ENCODE measurements around the gene WASHC4.
A peak's percentile ranks its signal among the peaks of the same experiment; 100 is the strongest.
"Not testable (repeated sequence)": the region's sequence is repeated elsewhere in the genome, so short reads cannot be mapped to it uniquely, and the experiment has no call there.

The WASHC4 gene

DNA sequence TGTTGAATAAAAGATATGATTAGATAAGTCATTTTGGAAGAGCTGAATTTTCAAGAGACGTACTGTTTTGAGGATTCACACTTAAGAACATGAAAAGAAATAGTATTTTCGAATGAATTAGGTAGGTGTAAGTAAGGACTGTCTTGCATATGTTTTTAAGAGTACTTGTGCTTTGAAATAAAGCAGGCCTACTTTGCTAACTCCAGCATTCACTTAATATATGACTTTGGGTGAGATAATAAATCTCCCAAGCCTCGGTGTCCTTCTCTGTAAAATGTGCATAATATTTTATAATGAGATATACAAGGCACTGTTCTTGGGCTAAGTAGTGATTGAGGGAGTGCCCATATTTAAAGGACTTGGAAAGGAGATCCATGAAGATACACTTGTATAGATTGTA lies 54.6 kb downstream of the WASHC4 start:
- DNase-seq (ENCODE audit: low spot score): no peak

DNA sequence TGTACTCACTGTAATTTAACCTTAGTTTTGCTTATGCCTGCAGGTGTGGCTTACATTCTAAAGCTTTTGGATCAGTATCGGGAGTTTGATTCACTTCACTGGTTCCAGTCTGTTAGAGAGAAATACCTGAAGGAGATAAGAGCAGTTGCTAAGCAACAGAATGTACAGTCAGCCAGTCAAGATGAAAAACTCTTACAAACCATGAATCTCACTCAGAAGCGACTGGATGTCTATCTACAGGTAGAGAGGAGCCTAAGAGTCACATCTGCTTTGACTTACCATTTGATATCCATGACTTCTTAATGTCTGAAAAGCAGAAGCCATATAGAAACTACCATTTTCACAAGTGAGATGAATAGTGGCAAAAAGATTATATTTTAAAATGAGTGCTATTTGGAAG lies 56.5 kb downstream of the WASHC4 start:
- no peak for DNase-seq (ENCODE audit: low spot score)

DNA sequence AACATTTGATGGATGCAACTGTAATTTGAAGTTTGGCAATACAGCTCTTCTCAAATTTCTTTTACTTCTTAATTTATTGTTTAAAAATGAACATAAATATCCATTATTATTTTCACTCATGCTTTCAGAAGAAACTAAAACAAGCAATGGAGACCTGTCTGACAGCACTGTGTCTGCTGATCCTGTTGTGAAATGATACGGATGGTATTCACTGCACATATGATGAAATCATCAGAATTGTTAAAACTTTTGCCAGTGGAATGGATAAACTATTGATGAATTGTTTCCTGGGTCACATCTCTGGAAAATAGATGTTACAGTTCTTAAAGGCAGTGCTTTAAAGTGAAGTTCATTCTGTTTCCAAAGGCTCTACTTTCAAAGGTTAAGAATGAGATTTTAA lies 59.2 kb downstream of the WASHC4 start:
- no peak for DNase-seq (ENCODE audit: low spot score)

DNA sequence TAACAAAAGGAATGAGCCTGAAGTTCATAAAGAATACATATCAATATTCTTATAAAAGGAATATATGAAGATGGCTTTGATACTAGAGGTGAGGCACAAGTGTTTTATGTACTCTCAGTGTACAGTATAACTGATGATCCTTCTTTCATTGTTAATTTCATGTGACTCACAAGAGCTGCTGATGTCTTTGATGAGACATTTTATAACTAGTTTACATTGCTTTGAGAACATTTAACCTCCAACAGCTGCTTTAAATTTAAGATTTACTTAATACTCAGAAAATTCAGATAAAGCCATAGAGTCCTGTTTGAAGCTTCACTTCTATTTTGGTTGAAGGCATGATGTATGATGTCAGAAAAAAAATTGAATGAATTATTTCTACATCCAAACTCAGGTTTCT lies 59.8 kb downstream of the WASHC4 start:
- no peak for DNase-seq (ENCODE audit: low spot score)

DNA sequence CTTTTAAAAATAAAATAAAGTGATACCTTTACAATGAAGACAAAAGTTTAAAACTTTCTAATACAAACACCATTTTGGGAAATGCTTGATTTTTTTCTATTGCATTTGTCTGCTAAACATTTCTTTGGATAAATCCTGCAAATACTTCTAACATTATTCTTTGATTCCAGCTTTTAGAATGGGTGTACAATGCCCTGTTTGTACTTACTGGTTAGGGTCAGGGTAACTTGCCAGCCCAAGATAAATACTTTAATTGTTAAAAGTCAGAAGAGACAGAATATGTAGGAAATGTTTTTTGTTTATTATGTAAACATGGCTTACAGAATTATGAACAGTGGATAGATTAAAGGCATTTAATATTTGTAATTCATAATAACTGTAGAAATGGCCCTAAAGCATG lies 60.5 kb downstream of the WASHC4 start:
- peak; percentile 17 for DNase-seq (ENCODE audit: low spot score)

DNA sequence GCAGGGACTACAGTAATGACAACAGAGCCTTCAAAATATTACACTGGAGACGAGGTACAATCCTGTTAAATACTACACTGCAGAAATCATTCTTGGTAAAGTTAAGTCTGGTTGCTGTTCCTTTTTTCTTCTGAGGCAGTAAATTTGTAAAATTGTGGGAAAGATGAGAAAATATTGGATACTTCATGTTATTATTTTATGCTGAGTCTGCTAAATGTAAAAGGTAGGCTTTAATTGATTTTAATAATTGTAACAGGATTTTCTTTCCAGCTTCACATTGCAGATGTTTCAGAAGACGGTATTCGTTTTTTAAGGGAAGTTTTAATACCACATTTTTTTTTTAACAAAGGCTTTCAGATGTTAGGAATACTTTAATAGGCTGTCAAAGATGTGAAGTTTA lies 62.6 kb downstream of the WASHC4 start:
- DNase-seq (ENCODE audit: low spot score): no peak

DNA sequence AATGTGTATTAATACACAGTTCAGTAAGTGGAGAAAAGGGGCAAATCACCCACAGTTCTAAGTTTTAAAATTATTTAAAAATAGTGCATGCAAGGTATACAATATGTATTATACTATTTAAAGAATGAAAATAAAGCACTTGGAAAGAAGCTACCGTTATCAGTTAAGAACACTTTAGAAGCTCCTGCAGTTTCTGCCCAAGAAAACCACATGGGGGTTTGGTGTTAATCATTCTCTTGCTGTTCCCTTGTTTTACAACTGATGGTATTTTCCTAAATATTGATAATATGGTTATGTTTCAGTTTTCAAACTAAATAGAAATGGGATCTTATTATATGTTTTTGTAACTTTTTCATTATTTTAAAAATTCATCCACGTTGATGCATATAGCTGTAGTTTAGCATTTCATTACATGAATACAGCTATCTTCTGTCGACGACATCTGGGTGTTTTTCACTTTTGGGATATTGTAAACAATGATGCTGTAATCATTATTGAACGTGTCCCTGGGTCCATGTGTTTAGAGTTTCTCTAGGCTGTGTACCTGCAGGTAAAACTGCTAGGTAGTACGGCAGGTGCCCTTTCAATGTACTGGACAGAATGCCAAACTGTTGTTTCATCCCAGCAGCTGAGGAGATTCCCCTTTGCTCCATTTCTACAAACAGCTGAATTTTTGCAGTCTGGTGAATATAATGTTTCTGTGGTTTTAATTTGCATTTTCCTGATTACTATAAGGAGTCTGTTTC lies 64.3 kb downstream of the WASHC4 start:
- DNase-seq (ENCODE audit: low spot score): no peak

DNA sequence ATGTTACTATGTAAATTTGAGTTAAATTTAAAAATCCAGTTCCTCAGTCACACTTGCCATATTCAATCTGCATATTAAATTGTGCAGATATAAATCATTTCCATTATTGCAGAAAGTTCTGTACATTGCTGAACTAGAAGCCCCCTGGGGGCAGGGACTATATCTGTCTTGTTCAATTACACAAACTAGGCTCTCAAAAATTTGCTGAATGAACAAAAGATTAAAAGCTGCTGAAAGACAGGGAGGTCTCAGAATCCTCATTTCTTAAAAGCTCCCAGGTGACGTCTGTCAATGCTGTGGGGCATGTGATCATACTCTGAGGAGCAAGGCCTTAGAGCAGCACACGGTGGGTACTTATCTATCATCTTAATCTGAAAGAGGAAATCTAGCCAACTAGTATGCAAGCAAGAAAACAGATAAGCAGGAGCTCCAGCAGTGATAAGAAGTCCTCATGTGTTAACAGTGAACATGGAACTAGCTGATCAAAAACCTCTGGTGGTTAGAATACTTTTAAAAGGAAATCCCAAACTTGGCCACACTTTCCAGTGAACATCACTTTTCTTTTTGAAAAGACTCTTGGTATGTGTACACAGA lies 68.0 kb downstream of the WASHC4 start:
- no peak for DNase-seq (ENCODE audit: low spot score)

DNA sequence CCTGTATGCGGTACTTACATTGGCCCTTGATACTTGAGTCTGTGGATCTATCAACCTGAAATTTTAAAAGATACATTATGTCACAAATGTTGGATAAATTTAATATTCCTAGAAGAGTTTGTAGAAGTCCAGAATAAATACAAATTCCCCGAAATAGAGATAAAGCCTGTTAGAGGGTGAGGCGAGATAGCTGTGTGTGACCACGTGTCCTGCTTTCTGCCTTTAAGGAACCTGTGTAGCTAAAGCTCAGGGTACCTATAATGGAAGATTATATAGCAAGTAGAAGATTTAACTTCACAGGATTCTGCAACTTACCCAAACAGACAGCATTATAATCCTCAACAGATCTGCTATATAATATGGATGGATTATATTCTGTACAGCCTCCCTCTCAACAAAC lies 69.7 kb downstream of the WASHC4 start:
- DNase-seq (ENCODE audit: low spot score): no peak

DNA sequence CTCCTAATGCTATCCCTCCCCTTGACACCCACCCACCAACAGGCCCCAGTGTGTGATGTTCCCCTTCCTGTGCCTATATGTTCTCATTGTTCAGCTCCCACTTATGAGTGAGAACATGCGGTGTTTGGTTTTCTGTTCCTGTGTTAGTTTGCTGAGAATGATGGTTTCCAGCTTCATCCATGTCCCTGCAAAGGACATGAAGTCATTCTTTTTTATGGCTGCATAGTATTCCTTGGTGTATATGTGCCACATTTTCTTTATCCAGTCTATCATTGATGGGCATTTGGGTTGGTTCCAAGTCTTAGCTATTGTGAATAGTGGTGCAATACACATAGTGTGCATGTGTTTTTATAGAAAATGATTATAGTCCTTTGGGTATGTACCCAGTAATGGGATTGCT lies 71.6 kb downstream of the WASHC4 start:
- not testable (repeated sequence) for DNase-seq (ENCODE audit: low spot score)

DNA sequence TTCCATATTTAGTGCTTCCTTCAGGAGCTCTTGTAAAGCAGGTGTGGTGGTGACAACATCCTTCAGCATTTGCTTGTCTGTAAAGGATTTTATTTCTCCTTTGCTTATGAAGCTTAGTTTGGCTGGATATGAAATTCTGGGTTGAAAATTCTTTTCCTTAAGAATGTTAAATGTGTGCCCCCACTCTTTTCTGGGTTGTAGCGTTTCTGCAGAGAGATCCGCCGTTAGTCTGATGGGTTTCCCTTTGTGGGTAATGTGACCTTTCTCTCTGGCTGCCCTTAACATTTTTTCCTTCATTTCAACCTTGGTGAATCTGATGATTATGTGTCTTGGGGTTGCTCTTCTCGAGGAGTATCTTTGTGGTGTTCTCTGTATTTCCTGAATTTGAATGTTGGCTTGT lies 75.9 kb downstream of the WASHC4 start:
- DNase-seq (ENCODE audit: low spot score): not testable (repeated sequence)

DNA sequence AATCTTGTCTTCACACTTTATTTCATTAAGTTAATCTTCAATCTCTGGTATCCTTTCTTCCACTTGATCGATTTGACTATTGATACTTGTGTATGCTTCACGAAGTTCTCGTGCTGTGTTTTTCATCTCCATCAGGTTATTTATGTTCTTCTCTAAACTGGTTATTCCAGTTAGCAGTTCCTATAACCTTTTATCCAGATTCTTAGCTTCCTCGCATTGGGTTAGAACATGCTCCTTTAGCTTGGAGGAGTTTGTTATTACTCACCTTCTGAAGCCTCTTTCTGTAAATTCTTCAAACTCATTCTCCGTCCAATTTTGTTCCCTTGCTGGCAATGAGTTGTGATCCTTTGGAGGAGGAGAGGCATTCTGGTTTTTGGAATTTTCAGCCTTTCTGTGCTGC lies 76.4 kb downstream of the WASHC4 start:
- DNase-seq (ENCODE audit: low spot score): not testable (repeated sequence)

DNA sequence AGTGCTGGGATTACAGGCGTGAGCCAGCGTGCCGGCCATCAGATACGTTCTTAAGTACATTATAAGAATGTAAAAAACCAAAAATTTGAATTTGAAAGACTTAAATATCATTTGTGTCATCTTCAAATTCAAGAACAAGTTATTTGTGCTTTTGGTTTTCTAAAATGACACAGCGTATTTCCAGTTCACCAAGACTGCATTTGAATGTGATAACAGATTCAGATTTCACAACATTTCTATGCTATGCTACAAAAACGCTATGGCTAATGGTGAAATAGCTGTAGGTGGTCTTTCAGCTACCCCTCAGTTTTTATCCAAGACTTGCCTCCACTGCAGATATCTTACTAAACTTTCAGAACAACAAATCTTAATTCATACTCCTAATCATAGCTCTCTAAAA lies 81.8 kb downstream of the WASHC4 start:
- no peak for DNase-seq (ENCODE audit: low spot score)

DNA sequence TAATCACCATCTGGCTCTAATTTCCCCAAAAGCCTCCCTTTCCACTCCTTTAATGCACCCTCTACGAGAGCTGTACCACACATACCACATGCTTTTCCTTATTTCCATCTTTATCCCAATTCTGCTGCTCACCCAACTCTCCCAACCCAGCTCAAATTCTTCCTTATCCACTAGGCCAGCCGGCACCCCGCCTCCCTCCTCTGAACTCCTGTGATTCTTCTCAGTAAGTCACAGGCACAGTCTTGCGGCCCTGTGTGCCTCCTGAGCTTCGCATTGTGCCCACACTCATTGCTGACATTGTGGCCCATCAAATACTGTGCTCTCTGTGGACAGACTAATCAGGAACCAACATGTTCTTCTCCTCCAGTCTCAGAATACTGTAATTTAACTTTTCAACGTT lies 83.0 kb downstream of the WASHC4 start:
- no peak for DNase-seq (ENCODE audit: low spot score)

DNA sequence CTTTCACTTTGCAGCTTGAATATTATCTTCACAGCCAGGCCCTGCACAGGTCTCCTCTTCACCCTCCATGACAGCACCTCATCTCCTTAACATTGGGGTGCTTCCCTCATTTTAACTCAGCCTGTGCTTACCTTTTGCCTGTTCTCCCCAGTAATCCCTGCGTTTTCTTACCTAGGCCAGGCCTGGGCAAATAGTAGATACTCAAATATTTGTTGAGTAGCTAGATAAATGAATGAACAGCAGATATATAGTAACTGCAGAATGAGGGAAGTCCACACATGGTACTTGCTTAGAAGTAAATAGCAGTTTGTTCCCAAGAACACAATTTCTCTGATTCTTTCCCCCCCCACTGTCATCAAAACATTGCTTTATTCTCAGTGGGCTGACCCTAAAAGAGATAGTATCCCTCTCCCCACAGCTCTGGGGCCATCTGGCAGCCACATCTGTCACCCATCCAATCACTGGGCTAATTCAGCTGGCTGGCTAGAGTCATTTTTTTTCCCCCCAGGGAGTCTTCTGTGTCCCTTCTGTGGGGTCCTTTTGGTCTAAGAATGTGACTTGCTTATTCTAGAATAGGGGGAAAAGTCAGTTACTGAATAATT lies 85.2 kb downstream of the WASHC4 start:
- DNase-seq (ENCODE audit: low spot score): peak; percentile 56

DNA sequence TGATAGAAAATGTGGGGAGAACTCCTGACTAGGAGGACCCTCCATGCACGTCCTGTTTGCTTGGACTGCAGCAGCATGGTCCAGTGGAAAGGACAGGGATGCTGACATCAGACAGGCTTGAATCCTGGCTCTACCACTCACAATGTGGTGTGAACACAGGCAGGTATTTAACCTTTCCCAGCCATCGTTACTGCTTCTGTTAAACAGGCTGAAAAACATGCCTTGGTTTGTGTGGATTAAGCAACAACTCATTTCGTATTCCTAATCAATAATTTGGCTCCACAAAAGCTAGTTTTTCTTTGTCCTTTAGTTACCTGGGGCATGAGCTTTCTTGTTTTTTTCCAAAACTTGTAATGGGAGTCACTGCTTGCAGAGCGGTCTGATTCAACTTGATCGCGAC lies 87.4 kb downstream of the WASHC4 start:
- no peak for DNase-seq (ENCODE audit: low spot score)

DNA sequence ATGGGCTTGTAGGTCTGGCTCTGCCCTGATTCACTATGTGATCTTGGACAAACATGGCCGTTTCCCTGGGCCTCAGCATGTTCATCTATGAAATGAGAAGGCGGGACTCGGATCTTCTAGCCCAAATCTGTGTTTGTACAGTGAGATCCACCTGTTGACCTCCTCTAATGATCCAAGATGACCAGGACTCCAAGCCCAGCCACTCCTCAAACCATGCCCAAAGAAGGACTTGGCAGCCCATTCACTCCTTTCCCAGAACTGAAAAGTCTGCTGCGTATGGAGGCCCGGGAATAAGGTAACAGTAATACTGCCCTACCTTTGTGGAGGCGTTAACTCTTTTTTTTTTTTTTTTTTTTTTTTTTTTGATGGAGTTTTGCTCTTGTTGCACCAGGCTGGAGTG lies 88.6 kb downstream of the WASHC4 start:
- DNase-seq (ENCODE audit: low spot score): no peak

DNA sequence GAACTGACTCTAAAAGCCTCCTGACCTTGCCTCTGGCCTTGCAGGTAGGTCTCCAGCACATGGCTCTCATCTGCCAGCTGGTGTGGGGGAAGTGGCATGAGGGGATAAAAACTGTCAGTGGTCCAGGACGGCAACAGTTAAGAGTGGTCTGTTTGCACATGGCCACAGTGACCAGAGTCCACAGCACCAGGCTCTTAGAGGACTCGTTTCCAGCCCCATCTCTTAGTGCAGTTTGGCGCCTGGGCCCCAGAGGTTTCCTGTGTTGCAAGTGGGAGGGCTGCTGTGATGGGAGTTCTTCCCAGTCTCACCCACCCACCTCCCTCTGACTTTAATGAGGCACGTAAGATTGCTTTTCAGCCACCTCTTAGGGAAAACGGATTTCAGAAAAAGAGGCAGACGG lies 91.4 kb downstream of the WASHC4 start:
- DNase-seq (ENCODE audit: low spot score): peak; percentile 45

DNA sequence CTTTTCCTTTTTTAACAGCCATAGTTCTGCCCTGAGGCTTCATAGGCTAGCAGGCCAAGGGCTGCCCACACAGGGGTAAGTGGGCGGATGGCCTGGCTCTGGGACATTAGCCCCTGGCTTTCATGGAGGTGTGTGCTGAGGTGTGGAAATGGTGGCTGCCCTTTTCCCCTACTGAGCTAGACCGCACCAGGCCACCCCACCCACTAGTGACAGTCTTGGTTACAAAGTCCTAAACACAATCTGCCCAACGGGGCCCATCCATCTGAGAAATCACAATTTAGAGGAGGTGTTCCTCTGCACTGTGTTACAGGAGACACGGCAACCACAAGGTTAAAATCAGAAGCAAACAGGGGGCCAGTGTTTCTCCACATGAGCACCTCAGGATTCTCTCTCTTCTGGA lies 92.9 kb downstream of the WASHC4 start:
- no peak for DNase-seq (ENCODE audit: low spot score)

DNA sequence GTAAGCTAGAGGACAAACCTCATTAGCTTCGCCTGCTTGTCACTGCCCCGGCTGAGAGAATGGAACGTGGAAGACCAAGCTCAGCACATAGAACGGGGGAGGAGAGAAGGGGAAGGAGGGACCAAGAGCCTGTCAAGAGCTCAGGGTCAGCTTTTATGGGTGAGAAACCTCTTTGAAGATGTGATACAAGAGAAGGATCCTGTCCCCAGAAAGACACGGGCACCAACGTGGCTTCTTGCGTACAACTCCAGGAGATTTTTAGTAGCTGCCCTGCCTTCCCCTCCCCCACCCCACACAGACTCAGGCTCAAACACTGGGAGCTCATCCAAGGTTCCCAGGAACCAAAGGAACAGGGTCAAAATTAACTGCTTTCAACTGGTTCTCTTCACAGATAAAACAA lies 93.8 kb downstream of the WASHC4 start:
- no peak for DNase-seq (ENCODE audit: low spot score)

DNA sequence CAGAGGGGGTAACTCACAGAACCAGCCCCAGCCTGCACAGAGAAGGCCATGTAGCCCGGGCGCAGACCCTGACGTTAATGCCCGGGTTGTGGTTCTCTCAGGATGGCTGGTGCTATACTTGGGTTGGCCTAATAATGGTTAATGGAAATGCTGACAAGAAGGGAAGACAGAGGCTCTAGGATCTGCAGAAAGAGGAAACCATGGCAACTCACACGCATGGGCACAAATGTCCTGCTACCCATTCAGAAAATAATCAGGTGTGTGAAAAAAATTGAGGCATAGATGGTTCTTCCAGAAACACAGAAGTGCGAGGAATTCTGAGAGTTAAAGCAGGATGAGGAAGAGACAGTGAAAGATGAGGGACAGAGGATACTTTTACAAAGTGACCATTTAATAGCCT lies 94.7 kb downstream of the WASHC4 start:
- DNase-seq (ENCODE audit: low spot score): no peak

DNA sequence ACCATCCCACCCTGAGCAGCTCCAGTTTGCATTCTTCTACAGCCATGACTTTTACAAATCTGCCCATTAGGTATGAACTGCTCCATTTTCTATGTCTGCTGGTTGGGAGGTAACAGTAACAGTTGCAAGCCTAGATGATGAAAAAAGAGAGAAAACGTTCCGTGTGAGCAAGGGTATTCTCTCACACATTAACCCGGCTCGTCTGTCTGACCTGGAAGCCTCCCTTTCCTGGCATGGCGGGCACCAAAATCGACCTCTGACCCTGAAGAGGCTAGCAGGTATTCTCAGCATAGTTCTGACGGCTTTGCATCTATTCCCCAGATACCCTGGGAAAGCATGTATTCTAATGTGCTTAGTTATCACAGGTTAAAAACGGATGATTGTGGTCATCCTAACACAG lies 96.6 kb downstream of the WASHC4 start:
- no peak for DNase-seq (ENCODE audit: low spot score)

DNA sequence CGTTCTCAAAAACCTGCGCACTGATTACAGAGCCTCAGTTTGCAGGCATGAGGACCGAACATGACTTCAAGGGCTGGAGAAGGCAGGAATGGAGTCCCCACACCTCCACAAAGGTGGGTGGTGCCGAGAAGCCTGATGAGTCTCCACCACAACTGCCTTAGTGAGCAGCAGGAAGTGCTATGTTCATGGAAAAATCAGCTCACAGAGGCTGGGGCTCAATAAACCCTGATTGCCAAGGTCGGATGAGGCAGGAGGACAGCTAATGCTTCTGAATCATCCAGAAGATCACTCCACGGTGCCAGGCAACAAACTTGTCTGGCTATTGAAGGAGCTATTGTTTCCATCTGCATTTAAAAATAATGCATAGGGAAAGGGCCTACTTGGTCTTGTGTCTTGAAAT lies 97.4 kb downstream of the WASHC4 start:
- DNase-seq (ENCODE audit: low spot score): no peak
